NCI-H460 (cell line): ENCODE results near the gene LRP1. TPM values are rescaled to one million over a fixed set of nuclear protein-coding genes. Genes with fewer than 3 reads are reported as not detected.

Experiments used
- DNase-seq: peaks from one replicate; pipeline ENCODE4 v3.0.0-alpha.2; 2016; ENCODE audit warnings: low read depth; ENCODE audit errors: extremely low read depth
- total RNA-seq: library from RNA; depleted of rRNA; stranded (reverse); fragments of >200 nt; shearing (Covaris generic); gene quantifications from 2 replicates; pipeline ENCODE4 v1.2.3, GENCODE V29; 2014

The LRP1 gene
- total RNA-seq, 1 experiment from 2014 or later: 3.1 TPM

DNA sequence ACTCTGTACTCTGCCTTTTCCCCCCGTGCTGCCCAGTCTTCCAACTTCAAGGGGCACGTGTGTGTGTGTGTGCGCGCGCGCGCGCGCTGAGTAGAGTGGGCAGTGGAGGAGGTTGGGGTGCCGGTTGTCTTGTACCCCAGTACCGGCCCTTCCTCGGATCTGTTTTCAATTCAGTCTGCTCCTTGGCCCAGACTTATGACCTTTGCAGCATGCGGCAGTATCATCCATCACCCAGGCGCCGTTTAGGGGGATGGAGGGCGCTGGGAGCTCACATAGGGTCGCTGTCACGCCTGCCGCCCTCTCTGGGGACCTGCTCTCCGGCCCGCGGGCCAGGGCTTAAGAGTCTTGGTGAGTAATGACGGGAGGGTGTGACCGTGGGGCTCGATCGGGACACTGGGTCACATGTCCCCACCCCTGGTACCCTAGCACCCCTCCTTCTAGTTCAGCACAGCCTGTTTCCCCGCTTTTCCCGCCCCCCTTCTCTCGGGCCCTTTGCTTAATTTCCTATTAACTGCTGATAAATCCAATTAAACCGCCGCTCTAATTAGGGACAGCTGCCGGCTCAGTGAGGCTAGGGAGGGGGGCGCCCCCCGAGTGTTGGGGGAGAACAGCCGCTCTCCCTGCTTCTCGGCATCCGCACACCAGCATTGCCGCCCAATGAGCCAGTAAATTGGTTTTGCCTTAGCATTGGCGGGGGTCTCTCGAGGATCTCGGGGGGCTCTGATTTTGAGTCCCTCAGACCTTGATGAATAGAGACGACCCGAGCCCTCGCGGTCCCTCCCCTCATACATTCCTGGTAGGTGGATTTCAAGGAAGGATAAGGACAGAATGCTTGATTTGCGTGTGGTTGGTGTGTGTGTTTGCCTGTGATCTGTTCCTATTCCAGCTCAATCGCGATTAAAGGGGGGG lies 113.4 kb downstream of the LRP1 start:
- no peak for DNase-seq

DNA sequence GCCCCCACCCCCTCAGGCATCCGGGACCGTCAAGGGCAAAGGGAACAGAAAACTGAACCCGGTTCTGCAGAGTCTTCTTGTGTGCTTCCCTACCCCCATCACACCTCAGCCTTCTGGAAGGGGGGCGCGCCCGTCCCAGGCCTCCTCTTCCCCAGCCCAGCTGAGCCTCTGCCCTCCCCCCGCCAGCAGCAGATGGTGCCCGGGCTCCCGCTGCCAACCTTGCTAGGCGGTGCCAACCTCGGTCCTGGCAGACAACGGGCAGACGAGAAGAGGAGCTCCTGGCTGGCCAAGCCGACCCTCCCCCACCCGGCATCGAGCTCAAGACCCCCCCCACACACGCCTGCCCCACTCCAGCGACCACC lies 114.0 kb downstream of the LRP1 start:
- no peak for DNase-seq

DNA sequence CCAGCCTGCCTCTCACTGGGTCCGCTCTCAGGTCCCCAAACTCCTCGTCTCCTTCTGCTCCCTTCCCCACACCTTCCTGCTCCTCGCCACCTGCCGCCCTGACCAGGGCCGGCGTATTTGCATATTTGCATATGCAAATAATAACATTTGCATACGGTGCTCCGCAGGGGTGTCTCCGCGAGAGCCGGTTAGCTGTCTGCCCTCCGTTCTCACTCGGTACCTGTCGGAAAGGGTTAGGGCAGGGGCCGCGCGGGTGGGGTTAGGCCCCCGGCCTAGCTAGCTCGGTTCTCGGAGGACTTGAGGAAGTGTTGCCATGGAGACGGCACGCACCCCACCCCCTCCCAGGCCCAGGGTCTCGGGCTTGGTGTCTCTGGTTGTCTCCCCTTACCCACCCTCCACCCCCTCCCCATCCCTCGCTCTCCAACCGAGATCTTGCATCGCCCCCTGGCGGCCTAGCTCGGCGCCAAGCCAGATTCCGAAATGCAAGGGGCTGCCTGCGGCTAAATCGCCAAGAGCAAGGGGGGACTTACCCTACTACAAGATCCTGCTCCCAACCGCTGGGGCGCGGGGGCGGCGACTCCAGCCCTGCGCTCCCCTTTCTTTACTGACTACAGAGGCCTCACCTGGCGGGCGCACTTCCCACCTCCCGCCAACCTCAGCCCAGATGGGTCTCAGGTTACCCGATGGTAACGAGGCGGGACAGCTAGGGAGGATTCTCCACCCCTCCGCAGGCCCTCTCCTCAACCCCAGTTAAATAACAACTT lies 114.6 kb downstream of the LRP1 start:
- peak; percentile 61 for DNase-seq

DNA sequence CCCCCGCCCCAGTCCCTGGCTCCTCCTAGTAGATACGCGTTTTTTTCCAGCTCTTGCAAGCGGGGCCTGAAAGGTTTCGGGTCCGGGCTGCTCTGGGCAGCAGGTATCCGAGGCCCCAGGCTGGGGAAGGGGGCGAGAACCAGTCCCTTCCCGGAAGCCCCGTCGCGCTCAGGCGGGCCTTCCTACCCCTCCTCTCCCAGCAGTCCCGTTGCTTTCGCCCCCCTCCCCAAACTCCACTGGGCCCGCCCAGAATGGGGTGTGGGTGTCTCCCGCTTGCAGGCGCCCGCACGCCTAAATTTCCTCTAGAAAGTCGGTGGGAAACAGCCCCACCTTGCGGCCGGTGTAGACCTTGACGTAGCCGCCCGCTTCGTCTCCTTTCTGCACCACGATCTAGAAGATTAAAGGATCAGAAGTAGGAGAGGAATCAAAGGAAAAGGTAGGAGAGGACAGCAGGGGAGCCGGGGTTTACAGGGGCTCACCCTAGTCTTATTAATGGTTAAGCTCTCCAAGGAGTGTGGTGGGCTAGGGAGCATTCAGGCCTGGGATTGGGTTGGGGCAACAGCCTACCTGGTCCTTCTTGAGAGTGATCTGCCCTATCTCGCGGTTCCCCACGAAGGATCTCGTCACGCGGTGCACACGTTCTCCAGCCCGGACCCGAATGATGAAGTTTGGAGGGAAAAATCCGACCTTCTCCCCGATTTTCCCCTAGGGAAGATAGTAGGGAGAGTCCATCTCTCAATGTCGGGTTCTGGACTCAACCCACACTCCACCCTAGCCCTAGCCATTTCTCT lies 115.4 kb downstream of the LRP1 start:
- peak; percentile 77 for DNase-seq

DNA sequence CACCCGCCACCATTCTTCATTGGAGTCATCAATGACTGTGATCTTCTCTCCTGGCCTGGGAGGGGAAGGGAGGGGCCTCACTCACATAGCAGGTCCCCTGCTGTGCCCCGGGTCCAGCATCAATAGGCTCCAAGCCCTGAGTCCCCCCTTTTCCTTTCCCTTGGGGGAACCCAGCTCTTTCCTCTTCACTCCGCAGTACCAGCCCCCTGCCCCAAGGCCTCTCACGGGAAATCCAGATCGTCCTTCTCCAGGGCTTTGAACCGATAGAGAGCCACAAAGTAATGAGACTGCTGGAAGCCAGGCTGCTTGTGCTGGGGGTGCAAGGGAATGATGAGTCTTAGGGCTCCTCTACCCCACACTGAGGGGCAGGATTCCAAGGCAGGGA lies 116.0 kb downstream of the LRP1 start:
- DNase-seq: no peak

DNA sequence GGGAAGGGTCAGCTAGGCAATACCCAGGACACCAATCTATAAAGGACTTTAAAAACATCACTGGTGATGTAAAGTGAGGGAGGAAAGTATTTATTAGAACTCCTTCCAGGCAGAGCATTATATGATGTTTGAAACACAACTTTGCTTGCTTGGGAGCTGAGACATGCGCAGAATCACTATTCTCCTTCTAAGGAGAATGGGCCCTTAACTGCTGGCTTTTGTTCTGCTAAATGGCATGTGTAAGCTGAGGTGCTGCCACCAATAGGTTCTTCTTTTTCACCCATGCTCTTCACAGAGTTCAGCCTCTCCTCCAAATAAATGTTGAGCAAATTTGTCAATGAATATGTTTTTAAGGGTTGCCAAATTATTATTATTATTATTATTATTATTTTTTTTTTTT lies 118.8 kb downstream of the LRP1 start:
- no peak for DNase-seq

DNA sequence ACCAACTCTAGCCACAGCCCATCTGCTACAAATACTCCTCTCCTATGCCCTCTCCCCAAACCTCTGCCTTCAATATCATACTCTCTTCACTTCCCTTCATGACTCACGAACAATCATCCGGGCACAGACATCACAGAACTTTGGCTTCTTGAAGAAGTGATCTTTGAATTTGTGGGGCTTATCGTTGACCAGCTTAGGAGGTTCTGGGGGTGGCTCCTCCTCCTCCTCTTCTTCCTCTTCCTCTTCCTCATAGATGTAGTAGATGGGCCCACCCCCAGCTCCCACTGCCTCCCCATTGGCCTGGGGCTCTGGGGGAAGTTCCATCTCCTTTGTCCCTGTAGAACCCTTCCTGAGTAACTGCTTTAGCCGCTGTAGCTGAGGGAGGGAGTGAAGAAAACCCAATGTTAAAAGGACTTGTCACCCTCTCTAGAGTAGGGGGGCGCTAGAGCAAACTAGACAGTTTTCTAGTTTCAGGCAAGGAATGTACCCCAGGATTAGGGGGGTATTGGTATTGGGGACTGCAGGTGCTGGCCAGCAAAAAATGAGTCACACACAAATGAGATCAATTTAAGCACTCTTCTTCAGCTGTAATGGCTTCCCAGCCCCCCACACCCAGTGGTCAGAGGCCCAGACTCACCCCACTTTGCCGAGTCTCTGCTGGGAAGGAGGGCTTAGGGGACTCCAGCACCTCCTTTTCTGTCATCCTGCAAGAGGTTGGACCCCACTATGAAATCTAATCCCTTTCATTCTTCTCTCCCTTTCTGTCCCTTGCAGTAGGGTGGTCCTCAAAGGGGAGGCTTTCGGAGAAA lies 120.9 kb downstream of the LRP1 start:
- DNase-seq: no peak

DNA sequence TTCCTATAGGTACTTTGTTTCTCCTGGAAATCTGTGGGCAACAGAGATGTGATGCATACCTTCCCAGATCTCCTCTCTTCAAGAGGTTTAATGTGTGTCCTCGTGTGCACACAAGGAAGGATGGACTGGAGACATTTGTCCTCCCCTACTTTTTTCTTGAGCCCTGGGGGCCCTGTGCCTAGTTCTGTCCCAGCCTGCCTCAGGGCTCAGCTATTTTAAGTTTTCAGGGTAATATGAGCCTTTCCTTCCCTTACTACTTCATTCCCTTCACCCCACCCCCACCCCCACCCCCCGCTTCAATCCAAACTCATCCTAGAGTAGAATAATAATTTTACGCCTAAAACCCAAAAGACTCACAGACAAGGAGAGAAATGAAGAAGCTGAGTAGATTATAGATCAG lies 122.3 kb downstream of the LRP1 start:
- no peak for DNase-seq

DNA sequence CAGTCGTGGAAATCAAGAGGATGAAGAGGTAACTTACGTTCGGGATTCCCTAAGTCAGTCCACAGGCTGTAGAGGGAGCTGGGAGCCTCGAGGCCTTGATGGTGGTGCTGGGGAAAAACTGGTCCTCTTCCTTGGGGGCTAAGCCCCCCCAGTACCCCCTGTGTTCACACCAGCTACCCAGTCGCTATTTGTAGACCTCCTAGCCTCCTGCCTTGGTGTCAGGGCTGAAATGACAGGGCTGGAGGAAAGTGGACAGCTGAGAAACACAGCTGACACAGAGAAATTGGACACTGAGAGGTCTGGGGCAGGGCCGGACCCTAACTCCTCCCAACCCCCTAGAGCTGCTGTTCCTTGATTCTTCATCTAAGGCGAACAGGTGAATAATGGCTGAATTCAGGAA lies 122.7 kb downstream of the LRP1 start, which contains the start of gene STAC3:
Gene STAC3 (minus strand): TSS at position 232 of the 400 bp plus-strand sequence. CDS start 1,551 bp downstream, outside the sequence.
- no peak for DNase-seq

DNA sequence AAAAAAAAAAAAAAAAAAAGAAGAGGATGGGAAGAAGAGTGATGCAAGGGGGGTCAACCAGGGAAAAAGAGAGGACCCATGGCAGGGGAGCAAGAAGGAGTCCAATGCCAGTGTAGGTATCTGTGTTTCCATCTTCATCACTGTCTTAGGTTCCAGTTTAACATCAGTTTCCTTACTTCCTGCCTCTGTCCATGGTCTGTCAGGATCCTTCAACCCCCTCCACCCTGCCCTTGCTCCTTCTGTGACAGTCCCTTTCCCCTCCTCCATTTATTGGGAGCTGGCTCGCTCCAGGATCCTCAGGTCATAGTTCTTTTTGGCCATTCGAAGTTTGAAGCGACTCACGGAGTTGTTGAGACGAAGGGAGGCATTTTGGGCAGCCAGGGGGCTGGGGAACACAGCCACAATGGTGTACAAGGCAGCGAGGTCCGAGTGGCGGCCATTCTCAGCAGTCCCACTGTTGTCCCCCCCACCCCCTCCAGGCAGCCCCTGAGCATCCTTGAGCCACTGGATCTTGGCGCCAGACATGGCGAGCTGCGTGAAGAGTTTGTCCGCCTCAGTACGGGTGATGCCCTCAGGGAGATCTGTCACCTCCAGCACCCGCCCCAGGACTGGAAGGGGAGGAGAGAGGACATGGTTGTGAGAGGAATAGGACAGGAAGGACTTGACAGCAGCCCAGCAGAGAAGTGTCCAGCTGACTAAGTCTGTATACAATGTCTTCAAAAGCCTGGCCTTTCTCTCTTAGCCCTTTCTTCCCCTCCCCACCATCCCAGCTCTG lies 126.4 kb downstream of the LRP1 start:
- no peak for DNase-seq

DNA sequence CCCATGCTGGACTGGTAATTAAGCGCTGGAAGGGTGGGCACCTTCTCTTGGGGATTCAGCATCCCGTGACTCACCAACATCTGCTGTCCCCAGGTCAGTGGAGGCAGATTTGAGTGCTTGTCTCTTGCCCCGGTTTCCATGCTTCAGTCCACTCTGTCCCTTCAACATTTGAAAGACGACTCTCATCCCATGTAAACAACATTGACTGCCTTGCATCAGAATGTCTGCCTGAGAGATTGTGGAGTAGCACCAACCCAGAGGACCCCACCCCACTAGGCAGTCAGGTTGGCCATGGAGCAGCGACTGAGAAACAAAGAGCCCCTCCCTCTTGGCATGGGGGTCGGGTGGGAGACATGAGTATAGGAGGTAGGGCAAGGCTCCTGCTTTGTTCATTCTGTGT lies 127.6 kb downstream of the LRP1 start:
- no peak for DNase-seq

DNA sequence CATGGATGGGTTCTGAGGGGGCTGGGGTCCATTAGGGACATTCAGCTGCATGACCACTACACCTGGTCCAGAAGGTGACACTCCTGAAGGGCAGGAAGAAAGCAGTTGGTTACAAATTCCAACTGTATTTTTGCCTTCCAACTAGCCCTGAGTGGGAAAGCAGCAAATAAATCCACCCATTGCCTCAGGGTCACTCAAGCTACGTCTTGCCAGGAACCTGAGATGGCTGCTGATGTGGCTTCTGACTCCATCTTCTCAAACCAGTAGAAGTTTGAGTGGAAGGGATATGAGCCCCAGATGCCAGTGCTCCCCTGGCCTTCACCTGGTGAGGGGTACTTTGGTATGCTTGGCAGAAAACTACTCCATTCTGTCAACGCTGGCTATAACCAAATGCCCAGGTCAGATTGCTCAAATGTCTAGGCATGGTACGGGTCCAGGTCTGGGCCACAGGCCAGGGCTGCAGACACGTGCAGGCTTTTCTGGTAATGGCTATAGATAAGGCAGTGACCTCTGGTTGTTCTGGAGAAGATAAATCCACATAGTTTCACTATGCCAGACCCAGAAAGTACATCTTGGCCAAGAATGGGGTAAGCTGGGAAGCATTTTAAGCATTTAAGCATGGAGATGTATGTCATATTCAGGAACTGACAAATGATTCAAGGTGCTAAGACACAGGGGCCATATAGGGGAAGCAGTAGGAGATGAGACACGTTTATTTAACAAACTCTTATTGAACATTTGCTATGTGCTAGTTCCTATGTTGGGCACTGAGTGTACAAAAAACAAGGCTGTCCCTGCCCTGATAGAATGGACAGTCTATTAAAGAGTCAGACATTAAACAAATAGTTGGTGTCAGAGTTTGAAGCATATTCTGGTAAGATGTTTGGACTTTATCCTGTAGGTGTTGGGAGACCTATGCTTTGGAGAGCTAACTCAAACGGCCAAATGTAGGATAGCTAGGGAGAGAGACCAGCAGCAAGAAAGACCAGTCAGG lies 131.0 kb downstream of the LRP1 start:
- no peak for DNase-seq

DNA sequence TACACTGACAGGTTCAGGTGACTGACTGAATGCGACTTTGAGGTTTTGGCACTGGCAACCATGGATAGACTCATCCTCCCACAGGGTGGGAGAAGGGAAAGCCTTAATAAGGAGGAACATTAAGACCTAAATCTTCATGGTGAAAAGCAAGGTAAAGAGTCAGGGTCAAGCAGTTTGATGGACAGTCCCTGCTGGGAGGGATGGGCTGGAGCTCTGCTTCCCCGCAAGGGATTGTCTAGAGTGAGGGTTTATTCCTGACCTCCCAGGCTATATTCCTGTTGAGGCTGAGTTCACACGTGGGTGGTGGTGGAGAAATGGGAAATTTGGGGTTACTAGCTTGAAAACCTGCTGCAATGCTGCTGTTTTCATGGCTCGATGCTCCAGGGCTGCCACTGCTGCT lies 132.1 kb downstream of the LRP1 start:
- no peak for DNase-seq

DNA sequence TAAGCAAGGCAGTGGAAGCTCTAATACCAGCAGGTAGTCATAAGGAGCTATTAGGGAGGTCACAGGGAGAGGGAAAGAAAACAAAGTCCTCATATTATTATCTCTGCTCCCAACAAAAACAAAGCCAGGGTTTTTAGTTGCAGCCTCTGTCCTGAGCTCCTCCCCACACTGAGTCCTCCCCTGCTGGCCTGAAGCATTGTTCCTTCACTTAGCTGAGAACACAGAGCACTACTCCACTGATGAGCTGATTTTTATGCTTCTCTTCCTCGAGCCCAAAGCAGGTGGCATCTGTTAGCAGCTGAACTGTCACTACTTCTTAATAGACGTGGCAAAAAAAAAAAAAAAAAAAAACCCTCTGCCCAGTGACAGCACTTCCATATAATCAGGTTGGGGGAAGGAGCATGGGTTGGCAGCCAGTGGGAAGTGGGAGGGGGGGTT lies 133.2 kb downstream of the LRP1 start:
- no peak for DNase-seq

DNA sequence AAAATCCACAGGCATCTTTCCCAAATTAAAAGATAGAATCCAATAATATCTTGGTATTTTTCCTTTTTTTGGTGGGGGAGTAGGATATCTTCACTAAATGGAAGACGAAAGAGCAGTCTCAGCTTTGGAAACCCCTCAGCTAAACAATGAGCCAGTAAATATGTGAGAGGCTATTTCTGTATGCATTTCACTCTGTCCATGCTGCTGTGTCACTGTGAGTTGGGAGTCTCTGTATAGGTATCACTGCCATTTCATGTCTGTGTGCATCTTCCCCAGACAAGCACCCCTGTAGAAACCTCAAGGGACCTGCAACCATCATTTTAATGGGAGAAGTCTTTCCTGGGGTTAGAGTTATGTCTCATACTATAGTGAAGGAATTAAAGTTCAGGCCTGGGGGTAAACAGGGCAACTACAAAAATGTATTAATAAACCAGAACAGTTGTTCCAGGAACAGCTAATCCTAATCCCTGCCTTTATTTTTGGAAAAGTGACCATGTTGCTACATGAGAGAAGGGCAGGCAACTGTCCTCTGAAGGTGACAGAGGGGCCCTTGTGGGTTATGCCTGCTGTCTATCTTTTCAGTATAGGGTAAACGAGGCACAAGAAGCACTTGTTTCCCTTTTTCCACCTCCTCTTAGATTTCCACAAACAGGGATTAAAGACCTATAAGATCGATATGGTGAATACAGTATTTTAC lies 134.0 kb downstream of the LRP1 start:
- DNase-seq: peak; percentile 42
